GM18873 (cell line): ENCODE results near the gene CDC42BPA.
"Not testable (repeated sequence)": the region's sequence is repeated elsewhere in the genome, so short reads cannot be mapped to it uniquely, and the experiment has no call there.

ENCODE experiments used
- ATAC-seq: cut with Tn5 transposase; IDR thresholded peaks from one replicate; pipeline ENCODE4 v1.9.1; 2021; ENCODE audit warnings: mild to moderate bottlenecking, moderate library complexity, moderate number of reproducible peaks; ENCODE audit not compliant: unreplicated experiment, low FRiP score

Gene CDC42BPA

GRCh38 chr1:227311389-227312001, 6.8 kb downstream of the CDC42BPA start:
- ATAC-seq, result no peak

- ATAC-seq, result no peak
Observed at GRCh38 chr1:227308367-227309336, 9.6 kb downstream of the CDC42BPA start.

GRCh38 chr1:227306689-227307088, 11.6 kb downstream of the CDC42BPA start:
- ATAC-seq, result no peak

GRCh38 chr1:227305894-227306626, 12.2 kb downstream of the CDC42BPA start:
- ATAC-seq, result no peak

GRCh38 chr1:227304665-227305064, 13.6 kb downstream of the CDC42BPA start:
- ATAC-seq, result no peak

- ATAC-seq, result no peak
Observed at GRCh38 chr1:227303662-227304061, 14.6 kb downstream of the CDC42BPA start.

GRCh38 chr1:227300682-227301081, 17.6 kb downstream of the CDC42BPA start:
- no peak for ATAC-seq

GRCh38 chr1:227299688-227300087, 18.6 kb downstream of the CDC42BPA start:
- ATAC-seq, result no peak

GRCh38 chr1:227299241-227299627, 19.1 kb downstream of the CDC42BPA start:
- no peak for ATAC-seq

GRCh38 chr1:227298512-227299240, 19.6 kb downstream of the CDC42BPA start:
- ATAC-seq, result no peak

- no peak for ATAC-seq
Observed at GRCh38 chr1:227297073-227297793, 21.1 kb downstream of the CDC42BPA start.

GRCh38 chr1:227295609-227296008, 22.7 kb downstream of the CDC42BPA start:
- ATAC-seq, result no peak

- ATAC-seq, result no peak
Observed at GRCh38 chr1:227285745-227286144, 32.5 kb downstream of the CDC42BPA start.

- ATAC-seq, result no peak
Observed at GRCh38 chr1:227281371-227281770, 36.9 kb downstream of the CDC42BPA start.

GRCh38 chr1:227280836-227281235, 37.5 kb downstream of the CDC42BPA start:
- ATAC-seq, result no peak

GRCh38 chr1:227276156-227276693, 42.1 kb downstream of the CDC42BPA start:
- ATAC-seq, result not testable (repeated sequence)

- no peak for ATAC-seq
Observed at GRCh38 chr1:227273557-227273956, 44.7 kb downstream of the CDC42BPA start.

- no peak for ATAC-seq
Observed at GRCh38 chr1:227272428-227272827, 45.9 kb downstream of the CDC42BPA start.

GRCh38 chr1:227270554-227270953, 47.7 kb downstream of the CDC42BPA start:
- no peak for ATAC-seq
